K562 (cell line): ENCODE data around the gene GIPC3. TPM values are rescaled to one million over a fixed set of nuclear protein-coding genes. Genes with fewer than 3 reads are reported as not detected.
A peak's percentile ranks its signal among the peaks of the same experiment; 100 is the strongest.

Experiments used
- AFF1 ChIP-seq, 2 experiments: fragments of 450-650 bp; IDR thresholded peaks; 2 replicates each; pipeline ENCODE4 v1.6.1; 2018; ENCODE audit warnings: mild to moderate bottlenecking in 2 of 2, low read depth in 1 of 2; ENCODE audit not compliant: partially characterized antibody in 2 of 2
- ASH1L ChIP-seq: fragments of 450-650 bp; IDR thresholded peaks from 2 replicates; pipeline ENCODE4 v1.6.1; 2018; ENCODE audit warnings: borderline replicate concordance, mild to moderate bottlenecking, low read depth; ENCODE audit not compliant: partially characterized antibody
- CHD1 ChIP-seq: fragments of 200-600 bp; sonication (generic); IDR thresholded peaks from one replicate; pipeline ENCODE4 v1.6.1; 2012; ENCODE audit warnings: mild to moderate bottlenecking, moderate library complexity, low read length, inconsistent platforms
- ERF ChIP-seq: fragments of 450-650 bp; formaldehyde crosslinking; IDR thresholded peaks from 2 replicates; pipeline ENCODE4 v1.4.0; 2020; ENCODE audit warnings: mild to moderate bottlenecking, mixed read lengths
- GTF2A2 ChIP-seq: IDR thresholded peaks from 2 replicates; pipeline ENCODE4 v1.6.1; 2016; ENCODE audit warnings: mild to moderate bottlenecking, missing genetic modification characterization, missing compliant biosample characterization
- HOXB6 ChIP-seq: fragments of 250-450 bp; sonication (Bioruptor Pico); IDR thresholded peaks from 2 replicates; pipeline ENCODE4 v1.5.1; 2022; ENCODE audit warnings: mild to moderate bottlenecking, borderline replicate concordance
- IFI16 ChIP-seq: fragments of 250-450 bp; sonication (Bioruptor Pico); IDR thresholded peaks from 2 replicates; pipeline ENCODE4 v2.1.2; 2022; ENCODE audit warnings: mild to moderate bottlenecking, inconsistent platforms
- KAT2B ChIP-seq: IDR thresholded peaks from one replicate; pipeline ENCODE4 v1.6.1; 2012; ENCODE audit warnings: low read depth, mild to moderate bottlenecking, control low read depth, inconsistent platforms, low read length, moderate library complexity
- RREB1 ChIP-seq: fragments of 250-450 bp; sonication (Bioruptor Pico); IDR thresholded peaks from 2 replicates; pipeline ENCODE4 v1.4.0; 2020
- ZNF165 ChIP-seq: fragments of 250-450 bp; sonication (Bioruptor Pico); IDR thresholded peaks from 2 replicates; pipeline ENCODE4 v1.4.0; 2020; ENCODE audit warnings: borderline replicate concordance
- ZNF696 ChIP-seq: fragments of 250-450 bp; sonication (Bioruptor Pico); conservative IDR thresholded peaks from 2 replicates; pipeline ENCODE4 v1.4.0; 2020; ENCODE audit warnings: mild to moderate bottlenecking, moderate library complexity
- polyA plus RNA-seq, 8 experiments: library from polyadenylated mRNA; depleted of rRNA in 4 of 8; stranded (reverse) in 5 of 8; unstranded in 3 of 8; fragments of >200 nt; fragmentation: Nextera tagmentation in 2 of 8; fragmentation: Illumina TruSeq in 1 of 8; extraction: Ambion mirVana in 2 of 8; extraction: Trizol in 1 of 8; gene quantifications; 2 replicates each; pipeline versions ENCODE4 v1.2.1 to v1.2.3, GENCODE V29; 2011 to 2014; ENCODE audit warnings: inconsistent platforms in 1 of 8, missing spikeins in 1 of 8
- total RNA-seq, 7 experiments: library from RNA; depleted of rRNA in 6 of 7; stranded (reverse); fragments of >200 nt in 6 of 7; fragmentation: Illumina TruSeq in 2 of 7; extraction: Trizol in 2 of 7; gene quantifications; 2 replicates each; pipeline versions ENCODE4 v1.2.1 to v1.2.3, GENCODE V29; 2011 to 2021; ENCODE audit warnings: low replicate concordance in 1 of 7

The GIPC3 gene
- total and polyA plus RNA-seq, 9 of the 15 experiments (the other 6 are each of a cell fraction or from before 2014, with no cell fraction given): 0.03 to 3.6 (median 1.5) TPM; not detected in 1

GRCh38 chr19:3612901-3613741 is 27.8 kb downstream of the GIPC3 start (continued):
- TF ChIP-seq ASH1L: no peak
- TF ChIP-seq ZNF165 (CRISPR knock-in tag): no peak
- no peak for TF ChIP-seq KAT2B
- no peak for TF ChIP-seq CHD1
- no peak for TF ChIP-seq GTF2A2
- no peak for TF ChIP-seq IFI16 (CRISPR knock-in tag)
- TF ChIP-seq ERF (CRISPR knock-in tag): 0 out of 2 replicates have a peak, but pooled peaks have one; percentile 73
- no peak for TF ChIP-seq HOXB6 (CRISPR knock-in tag)
- no peak for TF ChIP-seq ZNF696 (CRISPR knock-in tag)
- no peak for TF ChIP-seq RREB1
- no peak for TF ChIP-seq AFF1 (IDR thresholded peaks at IDR 0.05; ENCODE audit: low read depth in 1 of 2, partially characterized antibody in 2 of 2)
